ENCODE results near the gene ATP8A2.
"Not testable (repeated sequence)": the region's sequence is repeated elsewhere in the genome, so short reads cannot be mapped to it uniquely, and the experiment has no call there.

Gene ATP8A2

GRCh38 chr13:25463496-25463895 lies 91.7 kb downstream of the ATP8A2 start:
- no peak for DNase-seq (ENCODE audit: low spot score)

GRCh38 chr13:25466880-25467279 lies 95.1 kb downstream of the ATP8A2 start:
- DNase-seq (ENCODE audit: low spot score) = peak; percentile 41

DNA sequence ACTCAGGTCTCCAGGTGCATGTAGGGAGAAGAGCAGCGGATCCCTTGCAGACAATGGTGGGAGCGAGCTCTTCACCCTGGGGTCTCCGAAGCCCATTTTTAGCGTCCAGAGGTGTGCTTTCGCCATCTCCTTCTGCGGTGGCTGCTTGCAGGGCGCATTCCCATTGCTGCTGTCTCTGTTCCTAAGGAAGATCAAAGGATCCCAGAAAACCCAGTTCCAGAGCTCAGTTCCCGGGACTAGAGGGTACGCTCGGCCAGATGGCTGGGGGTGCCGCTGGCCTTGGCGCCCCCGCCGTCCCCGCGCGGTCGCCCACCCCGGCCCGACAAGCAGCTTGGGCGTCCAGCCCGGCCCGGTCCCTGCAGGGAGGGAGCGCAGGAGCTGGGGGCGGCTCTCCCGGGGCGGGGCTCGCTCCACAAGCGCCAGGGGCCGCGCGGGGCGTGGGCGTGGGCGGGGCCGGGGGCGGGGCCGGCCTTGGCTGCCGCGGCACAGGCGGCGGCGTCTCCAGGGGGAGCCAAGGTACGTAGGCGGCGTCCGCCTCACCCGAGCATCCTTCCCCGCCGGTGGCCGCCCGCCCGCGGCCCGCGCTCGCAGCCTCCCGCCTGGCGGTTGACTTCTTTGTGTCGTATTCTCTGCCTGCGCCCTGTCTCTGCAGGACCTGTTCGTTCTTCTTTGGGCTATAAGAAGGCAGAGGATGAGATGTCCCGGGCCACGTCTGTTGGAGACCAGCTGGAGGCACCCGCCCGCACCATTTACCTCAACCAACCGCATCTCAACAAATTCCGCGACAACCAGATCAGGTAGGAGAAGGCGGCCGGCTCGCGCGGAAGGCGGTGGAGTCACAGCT lies 96.8 kb downstream of the ATP8A2 start:
- peak; percentile 77 for DNase-seq (ENCODE audit: low spot score)

DNA sequence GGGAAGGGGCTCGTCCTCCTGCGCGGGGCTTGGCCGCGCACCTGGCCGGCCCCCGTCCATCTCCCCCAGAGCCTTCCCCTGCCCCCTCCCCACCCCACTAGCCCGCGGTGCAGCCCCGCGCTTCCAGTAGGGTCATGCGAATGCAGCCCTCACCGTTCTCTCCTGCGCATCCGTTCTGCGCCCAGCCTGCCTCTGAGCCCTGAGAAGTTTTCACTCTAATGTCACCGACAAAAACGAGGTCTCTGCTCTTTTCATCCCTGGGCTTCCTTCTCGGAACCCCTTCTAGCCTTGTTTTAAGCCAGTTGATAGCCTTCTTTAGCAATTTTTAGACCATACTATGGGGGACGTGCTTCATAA lies 97.4 kb downstream of the ATP8A2 start:
- no peak for DNase-seq (ENCODE audit: low spot score)

GRCh38 chr13:25473864-25474263 lies 102.1 kb downstream of the ATP8A2 start:
- no peak for DNase-seq (ENCODE audit: low spot score)

DNA sequence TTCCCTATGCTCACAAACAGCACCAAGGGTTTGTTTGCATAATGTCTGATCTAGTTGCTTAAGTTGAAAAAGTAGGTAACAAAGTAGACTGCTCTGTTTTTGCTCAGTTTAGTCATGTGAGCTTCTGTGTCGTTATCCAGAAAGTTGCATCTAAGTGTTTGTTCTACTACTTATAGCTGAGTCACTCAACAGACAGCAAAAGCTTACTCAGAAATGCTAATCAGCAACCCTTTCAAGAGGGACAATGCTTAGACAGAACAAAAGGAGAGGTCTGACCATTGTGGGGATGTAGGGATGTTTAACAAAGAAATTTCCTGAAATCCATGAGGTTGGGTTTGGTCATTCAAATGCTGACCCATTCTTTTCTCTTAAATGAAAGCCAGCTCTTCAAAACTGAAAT lies 106.4 kb downstream of the ATP8A2 start:
- no peak for DNase-seq (ENCODE audit: low spot score)

GRCh38 chr13:25489238-25489637 lies 117.5 kb downstream of the ATP8A2 start:
- no peak for DNase-seq (ENCODE audit: low spot score)

DNA sequence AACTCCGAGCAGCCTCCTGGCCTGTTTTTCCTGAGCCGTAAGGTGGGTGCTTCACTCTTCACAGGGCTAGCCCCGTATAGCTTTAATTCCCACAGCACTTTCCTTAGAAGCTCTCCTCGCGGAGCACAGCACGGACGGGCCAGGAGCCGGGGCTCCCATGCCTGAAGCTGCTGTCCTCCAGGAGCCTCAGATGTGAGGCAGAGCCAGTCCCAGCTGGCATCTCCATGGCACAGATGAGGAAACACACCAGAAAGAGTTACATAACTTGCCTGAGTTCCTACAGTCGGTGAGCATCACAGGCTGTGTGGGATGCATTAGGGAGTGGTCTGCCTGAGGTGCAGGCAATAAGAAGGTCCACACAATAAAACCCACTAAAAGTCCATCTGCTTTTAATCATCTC lies 118.5 kb downstream of the ATP8A2 start:
- no peak for DNase-seq (ENCODE audit: low spot score)

DNA sequence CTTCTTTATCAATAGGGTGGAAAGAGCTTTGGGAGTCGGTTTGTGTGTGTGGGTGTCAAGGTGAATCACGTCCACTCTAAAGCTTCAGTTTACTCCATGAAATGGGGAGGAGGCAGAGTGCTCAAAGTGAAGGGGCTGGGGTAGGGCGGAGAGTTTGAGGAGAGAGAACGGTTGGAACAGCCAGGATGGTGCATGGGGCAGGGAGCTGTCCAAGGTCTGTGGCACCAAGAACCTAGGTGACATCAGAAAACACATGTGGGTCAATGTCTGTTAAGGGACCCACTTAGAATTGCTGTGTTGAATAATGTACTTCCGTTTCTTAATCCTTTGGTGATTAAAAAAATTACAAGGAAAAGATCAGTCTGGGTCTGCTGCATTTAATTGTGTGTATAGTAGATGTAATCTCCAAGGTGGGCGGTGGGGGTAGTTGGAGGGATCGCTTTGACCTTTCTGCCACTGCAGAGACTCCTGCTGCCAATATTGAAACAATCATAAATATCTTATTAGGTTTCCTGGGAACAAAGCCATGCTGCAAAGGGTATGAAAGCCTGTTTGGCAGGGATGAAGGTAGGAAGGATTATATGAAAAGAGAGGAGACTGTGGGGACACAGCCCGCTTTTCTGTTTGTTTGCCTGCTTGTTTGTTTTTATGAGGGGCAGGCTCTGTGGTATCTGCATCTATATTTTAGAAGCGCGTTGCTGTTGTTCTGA lies 122.3 kb downstream of the ATP8A2 start:
- no peak for DNase-seq (ENCODE audit: low spot score)

GRCh38 chr13:25494698-25495411 lies 123.1 kb downstream of the ATP8A2 start:
- DNase-seq (ENCODE audit: low spot score) = no peak

DNA sequence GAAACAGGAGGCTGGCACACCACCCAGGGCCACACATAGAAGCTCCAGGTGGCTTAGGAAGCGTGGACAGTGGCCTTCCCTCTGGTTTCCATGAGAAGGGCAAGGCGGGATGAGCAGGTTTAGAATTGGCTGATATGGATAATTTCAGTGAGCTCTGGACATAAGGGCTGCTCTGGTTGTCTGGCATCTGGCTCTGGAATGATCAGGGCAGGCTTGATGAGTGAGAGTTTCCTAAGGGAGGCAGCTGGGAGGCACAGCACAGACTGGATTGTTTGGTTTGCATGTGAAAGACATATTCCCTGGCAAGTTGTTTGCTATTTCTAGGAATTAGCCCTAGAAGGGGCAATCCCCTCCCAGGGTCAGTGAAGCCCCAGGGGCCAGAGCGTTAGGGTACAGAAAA lies 129.5 kb downstream of the ATP8A2 start:
- DNase-seq (ENCODE audit: low spot score) = no peak

DNA sequence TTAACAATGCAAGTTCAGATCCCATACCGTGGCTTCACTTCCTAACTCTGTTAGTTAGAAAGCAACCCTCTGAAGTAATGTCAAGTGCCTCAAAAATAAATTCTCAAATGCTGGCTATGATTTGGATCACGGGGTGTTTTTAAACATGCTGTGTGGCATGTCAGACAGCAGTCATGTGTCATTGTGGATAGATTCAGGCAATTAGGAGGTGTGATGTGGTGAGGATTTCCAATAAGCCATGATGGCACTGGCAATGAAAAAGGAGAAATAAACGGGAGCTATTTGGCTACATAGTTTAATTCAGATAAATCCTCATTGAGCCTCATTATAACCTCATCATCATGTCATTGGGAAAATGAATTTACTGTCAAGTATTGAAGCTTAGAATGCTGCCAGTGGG lies 130.3 kb downstream of the ATP8A2 start:
- no peak for DNase-seq (ENCODE audit: low spot score)

- DNase-seq (ENCODE audit: low spot score) = no peak
These were observed 130.8 kb downstream of the ATP8A2 start for GRCh38 chr13:25502551-25502950.

- no peak for DNase-seq (ENCODE audit: low spot score)
These were observed 132.1 kb downstream of the ATP8A2 start for GRCh38 chr13:25503856-25504255.

- no peak for DNase-seq (ENCODE audit: low spot score)
These were observed 136.1 kb downstream of the ATP8A2 start for GRCh38 chr13:25507841-25508240.

DNA sequence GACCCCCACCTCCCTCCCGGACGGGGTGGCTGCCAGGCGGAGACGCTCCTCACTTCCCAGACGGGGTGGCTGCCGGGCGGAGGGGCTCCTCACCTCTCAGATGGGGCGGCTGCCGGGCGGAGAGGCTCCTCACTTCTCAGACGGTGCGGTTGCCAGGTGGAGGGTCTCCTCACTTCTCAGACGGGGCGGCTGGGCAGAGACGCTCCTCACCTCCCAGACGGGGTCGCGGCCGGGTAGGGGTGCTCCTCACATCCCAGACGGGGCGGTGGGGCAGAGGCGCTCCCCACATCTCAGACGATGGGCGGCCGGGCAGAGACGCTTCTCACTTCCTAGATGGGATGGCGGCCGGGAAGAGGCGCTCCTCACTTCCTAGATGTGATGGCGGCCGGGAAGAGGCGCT lies 141.3 kb downstream of the ATP8A2 start:
- DNase-seq (ENCODE audit: low spot score) = not testable (repeated sequence)

DNA sequence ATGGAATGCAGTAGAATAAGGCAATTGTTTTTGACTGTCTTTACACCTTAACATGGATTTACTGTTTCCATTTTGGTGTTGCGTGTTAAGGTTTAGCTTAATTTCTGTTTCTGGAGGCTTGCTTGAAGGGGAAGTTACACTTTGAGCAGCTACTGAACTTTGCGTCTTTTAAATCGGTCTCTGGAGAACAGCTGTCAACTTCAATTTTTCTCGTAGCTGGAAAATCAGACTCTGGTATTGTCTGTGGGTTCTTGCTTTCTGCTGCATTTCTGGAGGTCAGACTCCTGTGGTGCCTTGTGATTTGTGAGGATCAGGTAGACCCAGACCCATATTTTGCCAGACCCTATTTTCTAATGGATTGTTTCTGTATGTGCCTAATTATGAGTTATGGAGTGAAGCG lies 146.7 kb downstream of the ATP8A2 start:
- no peak for DNase-seq (ENCODE audit: low spot score)

DNA sequence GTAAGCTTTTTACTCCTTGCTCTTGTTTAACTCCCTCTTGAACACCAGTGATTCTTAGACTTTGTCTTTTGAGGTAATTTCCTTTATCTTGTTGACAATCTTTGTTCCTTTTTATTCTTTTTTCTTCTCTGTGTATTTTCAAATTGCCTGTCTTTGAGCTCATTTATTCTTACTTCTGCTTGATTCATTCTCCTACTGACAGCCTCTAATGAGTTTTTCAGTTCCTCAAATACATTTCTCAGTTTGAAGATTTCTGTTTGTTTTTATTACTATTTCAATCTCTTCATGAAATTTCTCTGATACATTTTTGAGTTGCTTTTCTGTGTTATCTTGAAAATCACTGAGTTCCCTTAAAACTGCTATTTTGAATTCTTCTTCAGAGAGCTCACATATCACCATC lies 154.1 kb downstream of the ATP8A2 start:
- no peak for DNase-seq (ENCODE audit: low spot score)

- DNase-seq (ENCODE audit: low spot score) = no peak
These were observed 156.5 kb downstream of the ATP8A2 start for GRCh38 chr13:25528266-25528665.

- DNase-seq (ENCODE audit: low spot score) = no peak
These were observed 157.7 kb downstream of the ATP8A2 start for GRCh38 chr13:25529425-25529824.

DNA sequence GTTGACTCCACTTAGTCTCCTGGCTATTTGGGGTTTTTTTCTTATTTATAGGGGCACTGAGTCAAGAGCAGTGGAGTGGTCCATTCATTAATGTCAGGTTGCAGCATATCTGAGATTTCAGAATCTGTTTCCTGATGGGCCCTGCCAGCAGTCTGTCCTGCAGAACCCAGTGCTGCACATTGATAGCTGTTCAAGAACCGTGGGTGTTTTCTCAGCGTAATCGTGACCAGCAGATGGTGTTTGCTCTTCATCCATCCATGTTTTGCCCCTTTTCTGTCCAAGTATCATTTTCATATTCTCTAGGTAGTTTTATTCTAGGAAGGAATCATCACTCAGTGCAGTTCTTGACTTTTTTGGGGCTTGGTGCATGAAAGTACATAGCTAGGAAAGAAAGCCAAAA lies 166.5 kb downstream of the ATP8A2 start:
- DNase-seq (ENCODE audit: low spot score) = no peak

DNA sequence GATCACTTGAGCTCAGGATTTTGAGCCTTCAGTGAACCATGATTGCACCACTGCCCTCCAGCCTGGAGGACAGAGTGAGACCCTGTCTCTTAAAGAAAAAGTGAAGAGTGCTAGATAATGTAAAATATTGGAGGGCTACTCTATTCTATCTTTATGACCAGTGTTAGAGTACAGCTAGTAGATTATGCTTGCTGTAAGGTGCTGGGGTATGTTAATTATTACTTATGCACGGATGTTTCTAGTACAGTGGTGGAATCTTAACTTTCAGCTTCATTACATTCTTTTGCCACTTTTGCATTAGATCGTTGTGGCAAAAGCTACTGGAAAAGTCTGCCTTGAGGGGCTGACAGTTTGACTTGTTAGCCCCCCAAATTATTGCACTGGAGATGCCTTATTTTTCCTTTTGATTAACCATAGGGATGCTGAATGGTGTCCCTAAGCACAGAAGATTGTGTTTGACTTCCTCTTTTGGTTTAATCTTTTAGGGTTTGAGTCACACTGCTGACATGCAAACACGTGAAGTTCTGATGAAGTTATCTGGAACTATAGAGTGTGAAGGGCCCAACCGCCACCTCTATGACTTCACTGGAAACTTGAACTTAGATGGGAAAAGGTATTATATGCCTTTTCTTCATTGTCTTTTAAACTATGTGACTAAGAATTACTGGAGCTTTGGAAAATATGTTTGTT lies 169.8 kb downstream of the ATP8A2 start:
- no peak for DNase-seq (ENCODE audit: low spot score)
